AG10803 (cell line): ENCODE measurements around the gene ECSIT.

ENCODE experiments used
- DNase-seq: peaks from one replicate; pipeline ENCODE4 v3.0.0; 2010; ENCODE audit warnings: low read depth
- H3K4me3 ChIP-seq: 2 replicates; pipeline ENCODE4 v1.5.1; 2011; ENCODE audit warnings: mild to moderate bottlenecking, low read length, control low read depth
- TF ChIP-seq, protein P1 (sequence below): conservative IDR thresholded peaks from 2 replicates; pipeline ENCODE4 v1.5.1; 2011; ENCODE audit warnings: mild to moderate bottlenecking, low read length, control low read depth, inconsistent platforms

Gene ECSIT

DNA sequence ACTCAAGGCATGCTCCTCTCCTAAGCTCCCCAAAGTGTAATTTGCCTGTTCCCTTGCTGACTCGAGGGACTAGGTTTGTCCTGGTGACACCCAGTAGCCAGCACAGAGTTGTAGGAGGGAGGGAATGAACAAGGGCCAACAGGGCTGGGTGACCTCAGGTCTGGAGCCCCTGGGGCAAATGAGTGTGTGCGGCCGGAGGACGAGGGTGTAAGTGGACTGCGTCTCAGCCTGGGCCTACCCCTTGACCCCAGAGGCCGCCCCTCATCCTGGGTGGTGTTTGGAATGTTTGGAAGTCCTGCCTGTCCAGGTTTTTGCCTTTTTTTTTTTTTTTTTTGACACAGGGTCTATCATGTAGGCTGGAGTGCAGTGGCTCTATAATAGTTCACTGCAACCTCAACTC is 22.0 kb downstream of the ECSIT start:
- H3K4me3 ChIP-seq, result no peak overlapping the region
- TF ChIP-seq, protein P1, sequence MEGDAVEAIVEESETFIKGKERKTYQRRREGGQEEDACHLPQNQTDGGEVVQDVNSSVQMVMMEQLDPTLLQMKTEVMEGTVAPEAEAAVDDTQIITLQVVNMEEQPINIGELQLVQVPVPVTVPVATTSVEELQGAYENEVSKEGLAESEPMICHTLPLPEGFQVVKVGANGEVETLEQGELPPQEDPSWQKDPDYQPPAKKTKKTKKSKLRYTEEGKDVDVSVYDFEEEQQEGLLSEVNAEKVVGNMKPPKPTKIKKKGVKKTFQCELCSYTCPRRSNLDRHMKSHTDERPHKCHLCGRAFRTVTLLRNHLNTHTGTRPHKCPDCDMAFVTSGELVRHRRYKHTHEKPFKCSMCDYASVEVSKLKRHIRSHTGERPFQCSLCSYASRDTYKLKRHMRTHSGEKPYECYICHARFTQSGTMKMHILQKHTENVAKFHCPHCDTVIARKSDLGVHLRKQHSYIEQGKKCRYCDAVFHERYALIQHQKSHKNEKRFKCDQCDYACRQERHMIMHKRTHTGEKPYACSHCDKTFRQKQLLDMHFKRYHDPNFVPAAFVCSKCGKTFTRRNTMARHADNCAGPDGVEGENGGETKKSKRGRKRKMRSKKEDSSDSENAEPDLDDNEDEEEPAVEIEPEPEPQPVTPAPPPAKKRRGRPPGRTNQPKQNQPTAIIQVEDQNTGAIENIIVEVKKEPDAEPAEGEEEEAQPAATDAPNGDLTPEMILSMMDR, result no peak
- DNase-seq, result no peak

DNA sequence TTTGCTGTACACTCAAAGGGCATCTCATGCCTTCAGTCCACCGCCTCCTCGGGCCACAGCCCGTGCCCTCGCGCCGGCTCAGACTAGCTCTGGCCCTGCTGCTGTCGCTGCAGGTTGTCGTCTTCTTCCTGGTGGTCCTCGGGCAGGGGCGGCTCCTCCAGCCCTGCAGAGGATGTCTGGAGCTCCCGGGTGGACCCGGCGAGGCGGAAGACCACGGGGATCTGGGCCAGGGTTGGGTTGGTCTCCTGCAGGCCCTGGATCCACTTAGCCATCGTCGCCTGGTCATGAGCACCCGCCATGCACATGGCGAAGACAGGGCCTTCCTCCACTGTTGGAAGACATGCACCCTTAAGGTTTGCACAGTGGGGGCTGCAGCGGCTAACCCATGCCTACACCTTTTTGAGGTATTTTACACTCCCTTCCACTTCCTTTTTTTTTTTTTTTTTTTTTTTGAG is 22.8 kb downstream of the ECSIT start:
- TF ChIP-seq, protein P1, result no peak
- H3K4me3 ChIP-seq, result peak overlapping the region; percentile 66
- no peak for DNase-seq

DNA sequence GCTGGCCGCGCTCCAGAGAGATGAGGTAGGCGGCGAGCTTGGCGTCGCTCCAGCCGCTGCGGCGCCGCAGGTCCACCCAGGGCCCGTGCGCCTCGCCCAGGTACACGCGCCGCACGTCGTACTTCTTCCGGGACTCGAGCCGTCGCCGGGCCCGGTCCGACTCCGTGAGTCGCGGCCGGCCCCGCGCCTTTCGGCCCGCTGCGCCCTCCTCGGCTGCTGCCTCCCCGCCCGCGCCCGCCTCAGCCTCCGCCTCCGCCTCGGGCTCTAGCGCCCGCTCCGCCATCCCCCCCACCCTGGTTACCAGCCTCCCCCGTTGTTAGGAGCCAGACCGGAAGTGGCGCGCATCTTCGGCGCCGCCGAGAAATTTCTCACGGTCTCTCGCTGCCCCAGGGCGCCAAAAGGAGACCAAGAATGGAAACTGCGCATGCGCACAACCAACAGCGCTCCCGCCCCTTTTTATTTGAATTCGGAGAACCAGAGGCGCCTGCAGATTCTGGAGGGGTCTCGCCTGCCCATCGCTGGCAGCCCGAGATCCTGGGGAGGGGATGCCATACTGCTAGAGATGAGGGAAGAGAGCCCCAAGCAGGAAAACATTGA is 23.3 kb downstream of the ECSIT start, which contains the start of gene ZNF653:
Gene ZNF653, minus strand, starts transcription at position 336 of the 597 bp plus-strand sequence. Its CDS starts 53 bp downstream, at position 283.
- peak; percentile 90 for DNase-seq
- TF ChIP-seq, protein P1, result no peak

DNA sequence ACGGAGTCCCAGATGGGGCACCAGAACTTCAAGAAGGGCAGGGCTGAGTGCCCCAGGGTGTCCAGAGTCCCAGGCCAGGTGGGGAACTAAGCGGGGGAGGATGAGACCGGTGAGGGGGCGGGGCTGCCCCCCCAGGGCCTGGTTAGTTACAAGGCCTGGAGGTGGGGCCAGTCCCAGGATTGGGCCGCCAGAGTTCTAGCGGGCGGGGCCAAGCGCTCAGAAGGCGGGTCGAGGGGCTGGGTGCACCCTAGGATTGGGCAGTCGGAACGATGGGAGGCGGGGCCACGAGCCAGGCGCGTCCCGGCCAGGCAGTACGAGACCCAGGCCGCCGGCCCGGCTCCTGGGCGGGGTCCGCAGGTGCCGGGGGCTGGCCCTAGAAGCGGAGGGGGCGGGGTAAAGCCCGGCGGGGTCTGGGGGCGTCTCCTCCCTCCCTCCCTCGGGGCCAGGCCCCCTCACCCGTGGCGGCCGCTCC is 23.9 kb downstream of the ECSIT start:
- H3K4me3 ChIP-seq, result peak overlapping the region; percentile 66
- TF ChIP-seq, protein P1, result no peak
- peak; percentile 94 for DNase-seq

More for the DNA sequence above, 23.3 kb downstream of the ECSIT start, which contains the start of gene ZNF653:
- peak within 1 kb of the TSS; percentile 66 for H3K4me3 ChIP-seq

DNA sequence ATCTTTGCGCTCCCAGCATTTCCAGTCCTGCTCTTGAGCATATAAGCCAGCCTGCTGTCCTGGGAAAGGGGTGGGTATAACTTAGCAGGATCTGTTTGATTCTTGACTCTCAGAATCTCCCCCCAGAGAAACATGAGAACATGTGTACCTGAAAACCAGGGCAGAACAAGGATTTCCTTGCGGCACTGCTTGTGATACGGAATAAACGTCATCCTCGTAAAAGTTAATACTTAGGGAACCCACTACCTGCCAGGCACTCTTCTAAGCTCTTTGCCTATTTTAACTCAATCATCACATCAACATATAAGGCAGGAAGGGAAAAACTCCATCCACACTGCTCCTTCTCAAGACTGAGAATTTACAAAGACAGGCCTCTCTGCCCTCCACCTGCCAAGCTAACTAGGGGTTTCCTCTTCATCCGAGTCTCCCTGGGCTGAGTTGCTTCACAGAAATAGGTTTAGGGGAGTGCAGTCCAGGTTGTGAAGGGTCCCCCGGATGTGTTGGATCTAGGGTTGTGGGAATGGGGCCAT is 24.4 kb downstream of the ECSIT start:
- DNase-seq, result no peak
- H3K4me3 ChIP-seq, result peak overlapping the region; percentile 66
- TF ChIP-seq, protein P1, result no peak

DNA sequence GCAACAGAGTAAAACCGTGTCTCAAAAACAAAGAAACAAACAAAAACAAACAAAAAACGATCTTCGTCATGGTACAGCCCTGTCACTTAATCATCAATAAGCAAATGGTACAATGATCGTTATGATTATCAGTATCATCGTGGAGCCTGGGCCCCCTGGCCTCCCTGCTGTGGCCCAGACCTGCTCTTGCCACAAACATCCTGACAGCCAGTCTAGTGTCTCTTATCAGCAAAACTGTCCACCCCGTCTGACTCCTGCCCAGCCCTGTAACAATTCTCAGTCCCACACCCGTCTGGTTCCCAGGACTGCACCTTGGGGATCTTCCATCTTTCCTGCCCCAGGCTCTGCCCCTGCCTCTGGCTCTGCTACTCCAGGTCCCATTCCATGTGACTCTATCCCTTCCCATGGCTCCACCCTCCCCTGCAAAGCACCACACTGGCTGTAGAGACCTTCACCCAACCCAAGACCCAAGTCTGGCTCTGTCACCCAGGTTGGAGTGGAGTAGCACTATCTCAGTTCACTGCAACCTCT is 29.0 kb downstream of the ECSIT start:
- TF ChIP-seq, protein P1, result no peak
- no peak overlapping the region for H3K4me3 ChIP-seq
- DNase-seq, result no peak
